Stimulated activated CD4-positive, alpha-beta T cell treated with anti-CD3 and anti-CD28 coated beads, Interleukin-12 subunit alpha, Interleukin-12 subunit beta, amount 100 ng/mL, for 24 hours (primary cell): ENCODE data around the gene TEPSIN.

Experiments used
- DNase-seq, 2 experiments: peaks; one replicate each; pipeline ENCODE4 v3.0.0-alpha.2; 2020; ENCODE audit warnings: low read depth in 2 of 2

Gene TEPSIN

GRCh38 chr17:81183316-81183715 is 55.5 kb downstream of the TEPSIN start:
- no peak for DNase-seq

DNA sequence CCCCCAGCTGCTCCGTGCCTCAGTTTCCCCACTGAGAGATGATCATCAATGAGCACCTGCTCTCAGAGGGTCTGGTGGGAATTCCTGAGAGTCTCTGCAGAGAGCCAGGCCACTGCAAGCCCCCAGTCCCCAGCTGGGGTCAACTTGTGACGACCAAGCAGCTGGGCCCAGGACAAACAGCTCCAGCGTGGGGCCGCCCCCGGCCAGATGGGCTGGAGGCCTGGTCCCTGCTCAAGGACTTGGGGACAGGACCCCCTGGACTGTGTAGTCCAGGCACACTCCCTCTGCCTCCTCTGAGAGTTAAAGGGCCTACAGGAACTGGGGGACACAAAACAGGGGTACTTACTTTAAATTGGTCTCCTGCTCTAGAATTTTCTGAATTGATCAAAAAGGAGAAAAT is 56.3 kb downstream of the TEPSIN start:
- no peak for DNase-seq

DNA sequence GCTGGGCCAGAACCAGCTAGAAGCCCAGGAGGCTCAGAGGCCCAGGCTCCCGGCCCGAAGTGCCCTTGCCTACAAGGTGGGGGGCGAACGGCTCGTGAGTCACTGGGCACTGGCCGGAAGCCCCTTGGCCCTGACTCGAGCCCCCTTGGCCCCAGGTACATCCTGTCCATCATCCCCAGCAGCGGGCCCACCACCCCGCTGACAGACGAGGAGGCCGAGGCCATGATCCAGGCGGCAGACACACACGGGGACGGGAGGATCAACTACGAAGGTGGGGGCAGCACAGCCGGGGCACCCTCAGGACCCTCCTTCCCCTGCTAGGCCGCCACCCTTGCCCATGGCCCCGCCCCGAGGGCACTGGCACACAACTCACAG is 57.1 kb downstream of the TEPSIN start:
- no peak for DNase-seq

DNA sequence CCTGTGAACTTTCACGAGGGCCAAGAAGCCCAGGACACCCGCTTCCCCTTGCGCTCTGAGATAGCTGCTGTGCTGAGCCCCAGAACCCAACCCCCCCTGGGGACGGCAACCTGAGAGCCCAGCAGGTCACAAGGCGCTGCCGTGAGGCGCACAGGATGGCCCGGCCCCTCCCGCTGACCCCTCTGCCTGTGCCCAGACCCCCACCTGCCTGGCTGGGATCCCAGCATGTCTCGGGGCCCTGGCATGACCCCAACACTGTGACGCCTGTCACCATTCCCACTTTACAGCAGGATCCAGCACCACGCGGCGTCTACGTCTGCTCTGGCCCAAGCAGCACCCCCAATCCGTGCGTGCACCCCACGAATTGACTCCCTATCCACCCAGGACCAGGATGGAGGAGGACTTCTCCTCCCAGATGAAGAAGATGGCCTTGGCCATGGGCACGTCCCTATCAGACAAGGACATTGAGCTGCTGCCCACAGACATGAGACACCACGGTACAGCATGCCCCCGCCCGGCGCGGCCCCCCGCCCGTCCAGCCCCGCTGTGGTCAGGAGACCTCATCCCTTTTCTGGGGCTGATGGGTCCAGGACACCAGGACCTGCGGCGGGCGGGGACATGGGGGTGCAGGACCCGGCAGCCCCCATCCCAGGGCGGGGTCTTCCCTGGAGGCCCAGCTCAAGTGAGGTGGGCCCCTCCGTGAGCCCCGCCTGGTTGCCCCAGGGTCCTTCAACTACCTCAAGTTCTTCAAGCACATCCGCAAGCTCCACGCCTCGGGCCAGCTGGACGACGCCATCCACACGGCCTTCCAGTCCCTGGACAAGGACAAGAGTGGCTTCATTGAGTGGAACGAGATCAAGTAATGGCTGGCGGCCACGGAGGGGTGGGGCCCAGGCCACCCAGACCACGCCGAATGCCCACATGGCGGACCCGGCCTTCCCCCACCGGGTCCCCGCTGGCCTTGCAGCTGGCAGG is 57.7 kb downstream of the TEPSIN start:
- no peak for DNase-seq

GRCh38 chr17:81179861-81180260 is 59.0 kb downstream of the TEPSIN start:
- DNase-seq, result no peak

DNA sequence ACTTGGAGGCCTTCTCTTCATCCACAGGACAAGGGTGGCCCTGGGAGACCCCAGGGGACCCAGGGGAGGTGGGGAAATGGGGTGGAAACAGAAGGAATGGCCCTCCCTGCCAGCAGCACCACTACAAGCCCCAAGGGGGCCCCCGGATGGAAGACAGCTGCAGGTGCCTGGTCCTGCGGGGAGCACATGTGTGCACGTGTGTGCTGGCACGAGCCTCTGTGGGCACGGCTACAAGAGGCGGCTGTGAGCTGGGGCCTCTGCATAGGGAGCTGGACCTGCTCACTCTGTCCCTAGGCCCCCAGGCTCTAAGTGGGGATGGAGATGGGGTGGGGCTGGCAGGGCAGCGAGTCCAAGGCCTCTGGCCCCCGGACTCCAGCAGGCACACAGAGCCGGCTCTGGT is 59.6 kb downstream of the TEPSIN start:
- no peak for DNase-seq
